A673 (cell line): ENCODE data around the gene SUCLG2. TPM values are rescaled to one million over a fixed set of nuclear protein-coding genes. Genes with fewer than 3 reads are reported as not detected.

ENCODE experiments used
- BruUV-seq: library from RNA; stranded (reverse); fragments of 400-500 nt; replicated peaks from 2 replicates; lab custom pipeline; 2021; lab: Mats Ljungman, UMichigan
- CTCF ChIA-PET: fragments of 300-600 bp; sonication (Branson Sonifier 250); formaldehyde crosslinking; loops from one replicate; lab custom pipeline; 2022; ENCODE audit warnings: antibody characterized with exemption; lab: Charles Lee
- POLR2A ChIA-PET: fragments of 300-600 bp; sonication (Branson Sonifier 250); formaldehyde crosslinking; loops from one replicate; lab custom pipeline; 2022; ENCODE audit warnings: antibody characterized with exemption; ENCODE audit not compliant: low non-redundant PET; lab: Charles Lee
- DNase-seq: peaks from one replicate; pipeline ENCODE4 v3.0.0-alpha.2; 2015; ENCODE audit warnings: low spot score
- H3K27ac ChIP-seq: fragments of 200-600 bp; sonication (generic); 2 replicates; pipeline ENCODE4 v1.5.1; 2016; ENCODE audit warnings: mixed run types, low read depth, mild to moderate bottlenecking, mixed read lengths, antibody characterized with exemption, low read length; ENCODE audit not compliant: poor library complexity, severe bottlenecking
- H3K27me3 ChIP-seq: fragments of 200-600 bp; sonication (generic); replicated peaks from 2 replicates; pipeline ENCODE4 v1.6.1; 2017; ENCODE audit warnings: mixed run types, low read depth, mild to moderate bottlenecking, mixed read lengths, antibody characterized with exemption, low read length; ENCODE audit not compliant: insufficient read depth, poor library complexity
- H3K36me3 ChIP-seq: fragments of 200-600 bp; sonication (generic); 2 replicates; pipeline ENCODE4 v1.6.1; 2016; ENCODE audit warnings: mixed run types, mild to moderate bottlenecking, mixed read lengths, antibody characterized with exemption, low read length; ENCODE audit not compliant: insufficient read depth, poor library complexity, severe bottlenecking
- H3K4me1 ChIP-seq: fragments of 200-600 bp; sonication (generic); 2 replicates; pipeline ENCODE4 v1.6.1; 2017; ENCODE audit warnings: mixed run types, mild to moderate bottlenecking, mixed read lengths, antibody characterized with exemption, low read length; ENCODE audit not compliant: insufficient read depth, poor library complexity, severe bottlenecking
- H3K4me3 ChIP-seq: fragments of 200-600 bp; sonication (generic); 2 replicates; pipeline ENCODE4 v1.5.1; 2016; ENCODE audit warnings: low read depth, mixed run types, mild to moderate bottlenecking, mixed read lengths, low read length; ENCODE audit not compliant: poor library complexity, severe bottlenecking
- H3K9me3 ChIP-seq: fragments of 200-600 bp; sonication (generic); 2 replicates; pipeline ENCODE4 v1.6.1; 2016; ENCODE audit warnings: mixed run types, low read depth, mild to moderate bottlenecking, mixed read lengths, antibody characterized with exemption, low read length; ENCODE audit not compliant: poor library complexity, severe bottlenecking
- CTCF ChIP-seq: fragments of 300-800, 200-600 bp; sonication (generic); conservative IDR thresholded peaks from 2 replicates; pipeline ENCODE4 v1.5.1; 2017; ENCODE audit warnings: low read depth, mild to moderate bottlenecking, antibody characterized with exemption, low read length, moderate library complexity, mixed read lengths
- EZH2 ChIP-seq: fragments of 200-600 bp; sonication (generic); IDR thresholded peaks from 2 replicates; pipeline ENCODE4 v1.6.1; 2017; ENCODE audit warnings: borderline replicate concordance, low read depth, mild to moderate bottlenecking, mixed read lengths, antibody characterized with exemption, low read length; ENCODE audit not compliant: poor library complexity, severe bottlenecking
- intact Hi-C: fragments of 100-400 bp; cut with micrococcal nuclease; formaldehyde crosslinking; loops from one replicate; pipeline ENCODE4 v1.10.0; 2022; ENCODE audit not compliant: unreplicated experiment
- total RNA-seq: library from RNA; stranded (reverse); gene quantifications from 2 replicates; pipeline ENCODE4 v1.2.3, GENCODE V29; 2021

The SUCLG2 gene
- total RNA-seq, 1 experiment from 2014 or later = 7.4 TPM

GRCh38 chr3:67423722-67424121, 230.7 kb downstream of the SUCLG2 start:
- no peaks in the 10 kb centered on the region for H3K27me3 ChIP-seq
- no peaks in the 10 kb centered on the region for H3K9me3 ChIP-seq
- H3K27ac ChIP-seq = no peak overlapping the region
- no TSS peak for BruUV-seq
- no peak for DNase-seq
- no peaks in the 10 kb centered on the region for H3K36me3 ChIP-seq
- CTCF ChIA-PET = no interaction called here
- no peak for TF ChIP-seq EZH2
- intact Hi-C loops = no loop called here
- POLR2A ChIA-PET = no interaction called here
- H3K4me1 ChIP-seq = no peaks in the 10 kb centered on the region
- H3K4me3 ChIP-seq = no peak overlapping the region

- DNase-seq = no peak
- no peaks in the 10 kb centered on the region for H3K36me3 ChIP-seq
- ChIA-PET POLR2A (no interaction called here), CTCF (no interaction called here)
- H3K27ac ChIP-seq = no peak overlapping the region
- BruUV-seq = no TSS peak
- no peak overlapping the region for H3K4me3 ChIP-seq
- no peaks in the 10 kb centered on the region for H3K4me1 ChIP-seq
- intact Hi-C loops = no loop called here
- H3K27me3 ChIP-seq = no peaks in the 10 kb centered on the region
- TF ChIP-seq EZH2 = no peak
- TF ChIP-seq CTCF = no peak
- H3K9me3 ChIP-seq = no peaks in the 10 kb centered on the region
These were observed 232.5 kb downstream of the SUCLG2 start for GRCh38 chr3:67421912-67422311.

GRCh38 chr3:67419779-67420178, 234.6 kb downstream of the SUCLG2 start:
- no peak for DNase-seq
- no peak for TF ChIP-seq EZH2
- TF ChIP-seq CTCF = no peak
- H3K4me3 ChIP-seq = no peak overlapping the region
- H3K27ac ChIP-seq = no peak overlapping the region
- ChIA-PET POLR2A (no interaction called here), CTCF (no interaction called here)
- H3K36me3 ChIP-seq = no peaks in the 10 kb centered on the region
- intact Hi-C loops = no loop called here
- no TSS peak for BruUV-seq
- H3K4me1 ChIP-seq = no peaks in the 10 kb centered on the region
- no peaks in the 10 kb centered on the region for H3K27me3 ChIP-seq
- no peaks in the 10 kb centered on the region for H3K9me3 ChIP-seq

GRCh38 chr3:67419218-67419529, 235.2 kb downstream of the SUCLG2 start:
- TF ChIP-seq CTCF (no peak), EZH2 (no peak)
- Histone ChIP-seq H3K27ac (no peak overlapping the region), H3K36me3 (no peaks in the 10 kb centered on the region), H3K4me1 (no peaks in the 10 kb centered on the region), H3K4me3 (no peak overlapping the region), H3K9me3 (no peaks in the 10 kb centered on the region), H3K27me3 (no peaks in the 10 kb centered on the region)
- BruUV-seq = no TSS peak
- POLR2A ChIA-PET = no interaction called here
- no peak for DNase-seq
- CTCF ChIA-PET = no interaction called here
- intact Hi-C loops = no loop called here
